Inflammatory macrophage treated with lipopolysaccharide for 4 hours (primary cell): ENCODE data around the gene SLC4A7.
"Not testable (repeated sequence)": the region's sequence is repeated elsewhere in the genome, so short reads cannot be mapped to it uniquely, and the experiment has no call there.

Experiments
- DNase-seq: peaks from one replicate; pipeline ENCODE4 v3.0.0-alpha.2; 2020

The SLC4A7 gene

GRCh38 chr3:27426926-27427325 is 57.3 kb downstream of the SLC4A7 start:
- DNase-seq: no peak

- DNase-seq: no peak
Measured at GRCh38 chr3:27425896-27426565, 58.2 kb downstream of the SLC4A7 start.

GRCh38 chr3:27424812-27425521 is 59.2 kb downstream of the SLC4A7 start:
- DNase-seq: not testable (repeated sequence)

- no peak for DNase-seq
Measured at GRCh38 chr3:27423463-27423862, 60.7 kb downstream of the SLC4A7 start.

- DNase-seq: no peak
Measured at GRCh38 chr3:27422617-27423016, 61.6 kb downstream of the SLC4A7 start.

- DNase-seq: no peak
Measured at GRCh38 chr3:27415202-27415601, 69.0 kb downstream of the SLC4A7 start.

- no peak for DNase-seq
Measured at GRCh38 chr3:27392950-27393679, 91.1 kb downstream of the SLC4A7 start.

GRCh38 chr3:27392414-27392813 is 91.8 kb downstream of the SLC4A7 start:
- not testable (repeated sequence) for DNase-seq

GRCh38 chr3:27391796-27392195 is 92.4 kb downstream of the SLC4A7 start:
- DNase-seq: no peak

- DNase-seq: no peak
Measured at GRCh38 chr3:27387625-27388024, 96.6 kb downstream of the SLC4A7 start.

- DNase-seq: no peak
Measured at GRCh38 chr3:27385504-27385903, 98.7 kb downstream of the SLC4A7 start.

- DNase-seq: no peak
Measured at GRCh38 chr3:27384191-27384590, 100.0 kb downstream of the SLC4A7 start.

GRCh38 chr3:27380433-27381357 is 103.5 kb downstream of the SLC4A7 start:
- DNase-seq: no peak

GRCh38 chr3:27378331-27378730 is 105.9 kb downstream of the SLC4A7 start:
- DNase-seq: no peak

- DNase-seq: no peak
Measured at GRCh38 chr3:27376109-27376772, 107.9 kb downstream of the SLC4A7 start.

- DNase-seq: peak; percentile 92
Measured at GRCh38 chr3:27368831-27369607, 115.2 kb downstream of the SLC4A7 start, which contains the start of gene NEK10. Gene NEK10 (minus strand): TSS chr3:27369383. CDS start chr3:27352882, 16,501 bp downstream.

GRCh38 chr3:27366062-27366591 is 118.1 kb downstream of the SLC4A7 start:
- no peak for DNase-seq

GRCh38 chr3:27360113-27361078 is 123.8 kb downstream of the SLC4A7 start:
- DNase-seq: peak; percentile 30

- DNase-seq: no peak
Measured at GRCh38 chr3:27358372-27358771, 125.8 kb downstream of the SLC4A7 start.
